ENCODE data around the gene TMEM18.
A peak's percentile ranks its signal among the peaks of the same experiment; 100 is the strongest.
"Not testable (repeated sequence)": the region's sequence is repeated elsewhere in the genome, so short reads cannot be mapped to it uniquely, and the experiment has no call there.

The TMEM18 gene

GRCh38 chr2:693606-694005, 16.4 kb upstream of the TMEM18 start:
- DNase-seq (ENCODE audit: low read depth, low spot score): no peak

- no peak for DNase-seq (ENCODE audit: low read depth, low spot score)
These were observed 15.6 kb upstream of the TMEM18 start for GRCh38 chr2:692767-693166.

- DNase-seq (ENCODE audit: low read depth, low spot score): no peak
These were observed 14.9 kb upstream of the TMEM18 start for GRCh38 chr2:691821-692761.

GRCh38 chr2:690799-691198, 13.6 kb upstream of the TMEM18 start:
- no peak for DNase-seq (ENCODE audit: low read depth, low spot score)

GRCh38 chr2:689877-690510, 12.8 kb upstream of the TMEM18 start:
- DNase-seq (ENCODE audit: low read depth, low spot score): no peak

- no peak for DNase-seq (ENCODE audit: low read depth, low spot score)
These were observed 12.0 kb upstream of the TMEM18 start for GRCh38 chr2:689237-689636.

GRCh38 chr2:688504-689076, 11.4 kb upstream of the TMEM18 start:
- no peak for DNase-seq (ENCODE audit: low read depth, low spot score)

- DNase-seq (ENCODE audit: low read depth, low spot score): no peak
These were observed 8.2 kb upstream of the TMEM18 start for GRCh38 chr2:685421-685820.

- not testable (repeated sequence) for DNase-seq (ENCODE audit: low read depth, low spot score)
These were observed 7.7 kb upstream of the TMEM18 start for GRCh38 chr2:684913-685312.

GRCh38 chr2:682226-682625, 5.0 kb upstream of the TMEM18 start:
- no peak for DNase-seq (ENCODE audit: low read depth, low spot score)

- no peak for DNase-seq (ENCODE audit: low read depth, low spot score)
These were observed 4.1 kb upstream of the TMEM18 start for GRCh38 chr2:681312-681711.

- DNase-seq (ENCODE audit: low read depth, low spot score): no peak
These were observed 3.3 kb upstream of the TMEM18 start for GRCh38 chr2:680496-680895.

GRCh38 chr2:678964-679363, 1.8 kb upstream of the TMEM18 start:
- DNase-seq (ENCODE audit: low read depth, low spot score): no peak

- no peak for DNase-seq (ENCODE audit: low read depth, low spot score)
These were observed 849 bp upstream of the TMEM18 start for GRCh38 chr2:677959-678550.

GRCh38 chr2:676647-677055, 555 bp downstream of the TMEM18 start:
- DNase-seq (ENCODE audit: low read depth, low spot score): peak; percentile 94

GRCh38 chr2:675982-676646, 1.1 kb downstream of the TMEM18 start:
- peak; percentile 49 for DNase-seq (ENCODE audit: low read depth, low spot score)

GRCh38 chr2:675460-675859, 1.7 kb downstream of the TMEM18 start:
- DNase-seq (ENCODE audit: low read depth, low spot score): no peak

GRCh38 chr2:675051-675450, 2.2 kb downstream of the TMEM18 start:
- no peak for DNase-seq (ENCODE audit: low read depth, low spot score)

GRCh38 chr2:674321-674985, 2.8 kb downstream of the TMEM18 start:
- no peak for DNase-seq (ENCODE audit: low read depth, low spot score)

- DNase-seq (ENCODE audit: low read depth, low spot score): no peak
These were observed 3.4 kb downstream of the TMEM18 start for GRCh38 chr2:673615-674320.

GRCh38 chr2:673016-673415, 4.2 kb downstream of the TMEM18 start:
- no peak for DNase-seq (ENCODE audit: low read depth, low spot score)

All from brain pericyte (primary cell).